Measurements from ENCODE around the gene IL1RAPL2.

The IL1RAPL2 gene

GRCh38 chrX:105134273-105134672, 568.3 kb downstream of the IL1RAPL2 start:
- no peak overlapping the region for H3K27ac ChIP-seq
- ChIA-PET CTCF (no interaction called here), POLR2A (ENCODE audit: low non-redundant PET) (no interaction called here)
- no peak for DNase-seq (ENCODE audit: low spot score)
- TF ChIP-seq CTCF (conservative IDR thresholded peaks at IDR 0.05; ENCODE audit: low read depth): no peak

GRCh38 chrX:105136786-105137185, 570.8 kb downstream of the IL1RAPL2 start:
- CTCF ChIA-PET: no interaction called here
- DNase-seq (ENCODE audit: low spot score): peak; percentile 5
- POLR2A ChIA-PET (ENCODE audit: low non-redundant PET): no interaction called here
- H3K27ac ChIP-seq: no peak overlapping the region
- no peak for TF ChIP-seq CTCF (conservative IDR thresholded peaks at IDR 0.05; ENCODE audit: low read depth)

- DNase-seq (ENCODE audit: low spot score): no peak
- ChIA-PET POLR2A (ENCODE audit: low non-redundant PET) (no interaction called here), CTCF (no interaction called here)
- H3K27ac ChIP-seq: no peak overlapping the region
- TF ChIP-seq CTCF (conservative IDR thresholded peaks at IDR 0.05; ENCODE audit: low read depth): no peak
Observed at GRCh38 chrX:105150036-105150435, 584.0 kb downstream of the IL1RAPL2 start.

- ChIA-PET CTCF (no interaction called here), POLR2A (ENCODE audit: low non-redundant PET) (no interaction called here)
- no peak overlapping the region for H3K27ac ChIP-seq
- no peak for TF ChIP-seq CTCF (conservative IDR thresholded peaks at IDR 0.05; ENCODE audit: low read depth)
- DNase-seq (ENCODE audit: low spot score): no peak
Observed at GRCh38 chrX:105150557-105150956, 584.6 kb downstream of the IL1RAPL2 start.

GRCh38 chrX:105167233-105167632, 601.2 kb downstream of the IL1RAPL2 start:
- CTCF ChIA-PET: no interaction called here
- DNase-seq (ENCODE audit: low spot score): no peak
- no peak overlapping the region for H3K27ac ChIP-seq
- no peak for TF ChIP-seq CTCF (conservative IDR thresholded peaks at IDR 0.05; ENCODE audit: low read depth)
- POLR2A ChIA-PET (ENCODE audit: low non-redundant PET): no interaction called here

GRCh38 chrX:105168577-105168976, 602.6 kb downstream of the IL1RAPL2 start:
- CTCF ChIA-PET: interaction anchor here (0.6 kb wide), 1 partner anchor 134 kb away, joined by 4 read pairs; no protein-coding TSS in a partner anchor
- no peak for DNase-seq (ENCODE audit: low spot score)
- POLR2A ChIA-PET (ENCODE audit: low non-redundant PET): no interaction called here
- H3K27ac ChIP-seq: no peak overlapping the region
- no peak for TF ChIP-seq CTCF (conservative IDR thresholded peaks at IDR 0.05; ENCODE audit: low read depth)

GRCh38 chrX:105173071-105173470, 607.1 kb downstream of the IL1RAPL2 start:
- no peak for TF ChIP-seq CTCF (conservative IDR thresholded peaks at IDR 0.05; ENCODE audit: low read depth)
- no peak for DNase-seq (ENCODE audit: low spot score)
- ChIA-PET CTCF (no interaction called here), POLR2A (ENCODE audit: low non-redundant PET) (no interaction called here)
- no peak overlapping the region for H3K27ac ChIP-seq

Measured in RWPE1 (cell line).